NT2/D1 (cell line): ENCODE data around the gene LARP4B.

Source experiments
- YY1 ChIP-seq: IDR thresholded peaks from 2 replicates; pipeline ENCODE4 v1.6.1; 2011; ENCODE audit not compliant: insufficient read length, insufficient read depth
- ZNF274 ChIP-seq: IDR thresholded peaks from 2 replicates; pipeline ENCODE4 v1.6.1; 2011; ENCODE audit warnings: mild to moderate bottlenecking, low read depth, low read length

DNA sequence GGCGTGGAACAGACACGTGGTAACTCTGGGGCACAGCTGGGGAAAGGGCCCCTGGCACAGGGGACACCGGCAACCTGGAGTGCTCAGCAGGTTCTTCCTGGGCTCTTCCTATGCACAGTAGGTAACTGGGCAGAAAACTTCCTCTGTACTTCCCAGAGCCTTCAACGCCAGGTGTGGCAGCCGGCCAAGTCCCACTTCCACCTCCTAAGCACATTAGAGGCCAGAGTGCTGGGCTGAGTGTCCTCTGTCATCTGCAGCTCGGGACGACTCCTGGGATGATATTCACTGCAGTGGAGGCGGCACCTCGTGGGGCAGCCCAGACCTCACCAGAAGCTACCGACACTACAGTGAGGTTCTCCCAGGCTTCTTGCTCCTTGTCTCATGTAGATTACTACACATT is 114.5 kb downstream of the LARP4B start:
- TF ChIP-seq YY1 = no peak
- no peak for TF ChIP-seq ZNF274
